Prostate gland (tissue), 2 donors: Measurements from ENCODE around the gene GPR148. TPM values are rescaled to one million over a fixed set of nuclear protein-coding genes. Genes with fewer than 3 reads are reported as not detected.

Source experiments
- DNase-seq: peaks from one replicate; pipeline ENCODE4 v3.0.0-alpha.2; 2019; ENCODE audit warnings: low spot score
- H3K27ac ChIP-seq, 2 donors: fragments of 200-600 bp; sonication (generic); 2 replicates each; pipeline ENCODE4 v1.5.1; 2017 to 2019
- H3K27me3 ChIP-seq: fragments of 200-600 bp; sonication (generic); replicated peaks from 2 replicates; pipeline ENCODE4 v1.5.1; 2019; ENCODE audit not compliant: insufficient read depth
- H3K36me3 ChIP-seq, 2 donors: fragments of 200-600 bp; sonication (generic); 1 replicate in 1 of 2; 2 replicates in 1 of 2; pipeline versions ENCODE4 v1.5.1 to v1.8.1; 2017 to 2019
- H3K4me1 ChIP-seq: fragments of 200-600 bp; sonication (generic); replicated peaks from 2 replicates; pipeline ENCODE4 v1.5.1; 2019
- H3K4me3 ChIP-seq, 2 donors: fragments of 200-600 bp; sonication (generic); 2 replicates each; pipeline ENCODE4 v1.5.1; 2017 to 2019
- H3K9me3 ChIP-seq: fragments of 200-600 bp; sonication (generic); 2 replicates; pipeline ENCODE4 v1.5.1; 2017
- POLR2A ChIP-seq: fragments of 450-650 bp; IDR thresholded peaks from one replicate; pipeline ENCODE4 v1.6.1; 2016; ENCODE audit warnings: antibody characterized with exemption, mild to moderate bottlenecking
- POLR2AphosphoS5 ChIP-seq: sonication (generic); formaldehyde crosslinking; IDR thresholded peaks from one replicate; pipeline ENCODE4 v1.6.1; 2017; ENCODE audit warnings: antibody characterized with exemption
- WGBS: methylation state at CpG from one replicate; pipeline ENCODE4 v1.1.5; 2018; 5-methylcytosine and 5-hydroxymethylcytosine counted together
- intact Hi-C: fragments of 100-400 bp; cut with DNase I; formaldehyde crosslinking; loops from one replicate; pipeline ENCODE4 v1.14.2; 2022
- total RNA-seq, 2 donors: library from RNA; depleted of rRNA; stranded (reverse); fragments of >200 nt; gene quantifications; one replicate each; pipeline ENCODE4 v1.1.0, GENCODE V29; 2016
- TF ChIP-seq, protein P1 (sequence below), 4 experiments: fragments of 200-600 bp in 2 of 4; fragments of 450-650 bp in 2 of 4; sonication (generic) in 2 of 4; IDR thresholded peaks; 1 replicate in 3 of 4; 2 replicates in 1 of 4; pipeline ENCODE4 v1.5.1; 2016 to 2019; ENCODE audit warnings: antibody characterized with exemption in 4 of 4, mild to moderate bottlenecking in 2 of 4, moderate library complexity in 2 of 4

Gene GPR148
- total RNA-seq, 2 donors from 2014 or later = not detected

DNA sequence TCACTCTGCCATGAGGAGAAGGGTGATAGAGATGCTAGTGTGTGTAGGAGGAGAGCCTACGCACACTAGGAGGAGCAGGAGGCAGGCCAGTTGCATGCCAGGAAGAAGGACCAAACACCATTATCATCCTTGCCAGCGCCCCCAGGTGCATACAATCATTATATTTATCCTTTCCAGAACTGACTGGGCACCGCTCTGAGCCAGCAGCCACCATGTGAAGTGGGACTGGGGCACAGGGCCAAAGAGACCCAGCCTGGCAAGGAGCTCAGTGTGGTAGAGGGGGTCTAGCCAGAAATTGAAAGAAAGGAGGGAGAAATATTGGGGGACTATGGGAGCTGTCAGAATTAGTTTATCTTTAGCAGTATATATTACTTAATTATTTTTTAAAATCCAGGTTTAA is 8.3 kb upstream of the GPR148 start:
- no peak for TF ChIP-seq POLR2AphosphoS5
- TF ChIP-seq, protein P1, sequence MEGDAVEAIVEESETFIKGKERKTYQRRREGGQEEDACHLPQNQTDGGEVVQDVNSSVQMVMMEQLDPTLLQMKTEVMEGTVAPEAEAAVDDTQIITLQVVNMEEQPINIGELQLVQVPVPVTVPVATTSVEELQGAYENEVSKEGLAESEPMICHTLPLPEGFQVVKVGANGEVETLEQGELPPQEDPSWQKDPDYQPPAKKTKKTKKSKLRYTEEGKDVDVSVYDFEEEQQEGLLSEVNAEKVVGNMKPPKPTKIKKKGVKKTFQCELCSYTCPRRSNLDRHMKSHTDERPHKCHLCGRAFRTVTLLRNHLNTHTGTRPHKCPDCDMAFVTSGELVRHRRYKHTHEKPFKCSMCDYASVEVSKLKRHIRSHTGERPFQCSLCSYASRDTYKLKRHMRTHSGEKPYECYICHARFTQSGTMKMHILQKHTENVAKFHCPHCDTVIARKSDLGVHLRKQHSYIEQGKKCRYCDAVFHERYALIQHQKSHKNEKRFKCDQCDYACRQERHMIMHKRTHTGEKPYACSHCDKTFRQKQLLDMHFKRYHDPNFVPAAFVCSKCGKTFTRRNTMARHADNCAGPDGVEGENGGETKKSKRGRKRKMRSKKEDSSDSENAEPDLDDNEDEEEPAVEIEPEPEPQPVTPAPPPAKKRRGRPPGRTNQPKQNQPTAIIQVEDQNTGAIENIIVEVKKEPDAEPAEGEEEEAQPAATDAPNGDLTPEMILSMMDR (IDR thresholded peaks at IDR 0.05) = no peak
- no peak for TF ChIP-seq POLR2A
- H3K36me3 ChIP-seq = no peaks in the 10 kb centered on the region
- no peak overlapping the region for H3K4me3 ChIP-seq
- DNase-seq = no peak
- H3K9me3 ChIP-seq = no peaks in the 10 kb centered on the region
- intact Hi-C loops = no loop called here
- H3K4me1 ChIP-seq = no peaks in the 10 kb centered on the region
- no peak overlapping the region for H3K27ac ChIP-seq
- H3K27me3 ChIP-seq = no peaks in the 10 kb centered on the region
- 72% methylated on average over 3 of the region's 3 CpGs for WGBS

GRCh38 chr2:130724455-130724854 is 4.4 kb upstream of the GPR148 start:
- no peak for DNase-seq
- H3K27ac ChIP-seq = no peak overlapping the region
- no peaks in the 10 kb centered on the region for H3K4me1 ChIP-seq
- intact Hi-C loops = no loop called here
- H3K27me3 ChIP-seq = no peaks in the 10 kb centered on the region
- no peaks in the 10 kb centered on the region for H3K9me3 ChIP-seq
- TF ChIP-seq POLR2AphosphoS5 (no peak), POLR2A (no peak)
- TF ChIP-seq, protein P1 (IDR thresholded peaks at IDR 0.05) = no peak
- 95% methylated on average over 2 of the region's 2 CpGs for WGBS
- H3K36me3 ChIP-seq = no peaks in the 10 kb centered on the region
- no peak overlapping the region for H3K4me3 ChIP-seq

DNA sequence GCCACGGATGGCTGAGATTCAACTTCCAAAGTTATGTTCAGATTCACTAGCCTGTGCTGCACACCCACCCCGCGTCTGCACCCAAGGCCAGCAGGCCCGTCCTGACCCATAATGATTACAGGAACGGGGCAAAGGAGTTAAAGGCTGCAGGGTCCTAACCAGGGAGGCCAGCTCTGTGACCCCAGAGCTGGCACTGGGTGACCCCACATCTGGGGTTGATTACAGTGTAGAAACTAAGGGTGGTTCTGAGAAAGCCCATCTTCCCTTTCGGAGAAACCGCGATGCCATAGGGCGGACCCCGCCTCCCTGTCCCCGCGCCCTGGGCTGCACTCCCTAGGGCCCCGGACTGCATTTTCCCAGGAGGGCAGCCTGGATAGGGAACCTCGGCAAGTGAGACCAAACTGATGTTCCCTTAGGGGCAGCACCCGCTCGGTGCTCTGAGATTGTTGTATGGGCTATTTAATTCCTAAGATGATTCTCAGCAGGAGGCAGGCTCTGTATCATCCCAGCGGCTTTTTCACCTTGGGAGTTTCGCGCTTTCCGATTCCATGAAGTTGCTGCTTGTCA is 2.2 kb upstream of the GPR148 start:
- no peaks in the 10 kb centered on the region for H3K4me1 ChIP-seq
- H3K9me3 ChIP-seq = no peaks in the 10 kb centered on the region
- TF ChIP-seq, protein P1 (IDR thresholded peaks at IDR 0.05) = no peak
- TF ChIP-seq POLR2AphosphoS5 (no peak), POLR2A (no peak)
- DNase-seq = no peak
- no peaks in the 10 kb centered on the region for H3K36me3 ChIP-seq
- peak overlapping the region; percentile 43 to 44 for H3K4me3 ChIP-seq
- 11% methylated on average over 20 of the region's 20 CpGs for WGBS
- intact Hi-C loops = no loop called here
- no peaks in the 10 kb centered on the region for H3K27me3 ChIP-seq
- H3K27ac ChIP-seq = peak overlapping the region; percentile 69 to 79

GRCh38 chr2:130727286-130727924 is 1.5 kb upstream of the GPR148 start:
- DNase-seq = peak; percentile 66
- Histone ChIP-seq H3K4me1 (no peaks in the 10 kb centered on the region), H3K36me3 (no peaks in the 10 kb centered on the region), H3K27ac (peak overlapping the region; percentile 69 to 79), H3K9me3 (no peaks in the 10 kb centered on the region), H3K27me3 (no peaks in the 10 kb centered on the region), H3K4me3 (peak overlapping the region; percentile 43 to 44)
- intact Hi-C loops = no loop called here
- TF ChIP-seq POLR2AphosphoS5 (peak; percentile 58), POLR2A (no peak)
- TF ChIP-seq, protein P1 (IDR thresholded peaks at IDR 0.05) = no peak
- WGBS = under 1% methylated on average over 19 of the region's 48 CpGs

DNA sequence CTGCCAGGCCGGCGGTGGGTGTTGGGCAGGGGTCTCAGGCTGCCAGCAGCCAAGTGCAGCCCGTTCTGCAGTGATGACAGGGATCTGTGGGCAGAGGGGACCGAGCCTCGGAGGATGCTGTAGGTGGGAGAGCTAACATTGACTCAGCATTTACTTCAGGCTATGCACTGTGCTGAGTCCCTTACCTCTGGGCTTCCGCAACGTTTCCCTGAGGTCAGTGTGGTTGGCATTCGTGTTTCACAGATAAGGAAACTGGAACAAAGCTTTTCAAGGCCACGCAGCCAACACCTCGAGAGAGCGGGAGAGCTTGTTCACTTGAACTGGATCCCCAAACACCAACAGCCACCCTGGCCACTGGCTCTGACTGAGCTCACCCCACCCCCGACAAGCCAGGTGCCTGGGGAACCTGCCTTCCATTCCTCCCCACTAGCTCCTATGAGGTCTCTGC is 839 bp upstream of the GPR148 start:
- no peak for DNase-seq

More for the DNA sequence above, 839 bp upstream of the GPR148 start:
- intact Hi-C loops = no loop called here
- no peaks in the 10 kb centered on the region for H3K9me3 ChIP-seq
- whole genome bisulfite sequencing = 16% methylated on average over 12 of the region's 12 CpGs
- peak overlapping the region; percentile 69 to 79 for H3K27ac ChIP-seq
- peak overlapping the region; percentile 43 to 44 for H3K4me3 ChIP-seq
- no peaks in the 10 kb centered on the region for H3K27me3 ChIP-seq
- no peaks in the 10 kb centered on the region for H3K4me1 ChIP-seq
- no peaks in the 10 kb centered on the region for H3K36me3 ChIP-seq
- TF ChIP-seq POLR2AphosphoS5 (no peak), POLR2A (no peak)
- TF ChIP-seq, protein P1 (IDR thresholded peaks at IDR 0.05) = no peak
